Bronchial epithelial cell (primary cell): Measurements from ENCODE around the gene UBASH3B. TPM values are rescaled to one million over a fixed set of nuclear protein-coding genes. Genes with fewer than 3 reads are reported as not detected.

Source experiments
- DNase-seq: peaks from one replicate; pipeline ENCODE4 v3.0.0-alpha.2; 2010; ENCODE audit warnings: low read depth
- FAIRE-seq: peaks from 2 replicates; lab custom pipeline; 2011; peaks lifted over from hg19 to GRCh38; lab: Jason Lieb, UNC
- H3K27me3 ChIP-seq: 2 replicates; pipeline ENCODE4 v1.5.1; 2011; ENCODE audit warnings: low read length; ENCODE audit not compliant: control insufficient read depth, insufficient read depth
- H3K36me3 ChIP-seq: 2 replicates; pipeline ENCODE4 v1.5.1; 2011; ENCODE audit warnings: low read length; ENCODE audit not compliant: control insufficient read depth, insufficient read depth
- H3K4me3 ChIP-seq: 2 replicates; pipeline ENCODE4 v1.5.1; 2011; ENCODE audit warnings: mild to moderate bottlenecking, low read depth, low read length, control low read depth
- total RNA-seq: library from RNA; depleted of rRNA; stranded (reverse); fragments of >200 nt; gene quantifications from 2 replicates; pipeline ENCODE4 v1.2.1, GENCODE V29; 2014
- TF ChIP-seq, protein P1 (sequence below): IDR thresholded peaks from 2 replicates; pipeline ENCODE4 v1.5.1; 2011; ENCODE audit warnings: mild to moderate bottlenecking, moderate library complexity, low read length, control low read depth, inconsistent platforms; ENCODE audit not compliant: insufficient read depth, severe bottlenecking

Gene UBASH3B
- total RNA-seq, 1 donor from 2014 or later: 10.0 TPM

DNA sequence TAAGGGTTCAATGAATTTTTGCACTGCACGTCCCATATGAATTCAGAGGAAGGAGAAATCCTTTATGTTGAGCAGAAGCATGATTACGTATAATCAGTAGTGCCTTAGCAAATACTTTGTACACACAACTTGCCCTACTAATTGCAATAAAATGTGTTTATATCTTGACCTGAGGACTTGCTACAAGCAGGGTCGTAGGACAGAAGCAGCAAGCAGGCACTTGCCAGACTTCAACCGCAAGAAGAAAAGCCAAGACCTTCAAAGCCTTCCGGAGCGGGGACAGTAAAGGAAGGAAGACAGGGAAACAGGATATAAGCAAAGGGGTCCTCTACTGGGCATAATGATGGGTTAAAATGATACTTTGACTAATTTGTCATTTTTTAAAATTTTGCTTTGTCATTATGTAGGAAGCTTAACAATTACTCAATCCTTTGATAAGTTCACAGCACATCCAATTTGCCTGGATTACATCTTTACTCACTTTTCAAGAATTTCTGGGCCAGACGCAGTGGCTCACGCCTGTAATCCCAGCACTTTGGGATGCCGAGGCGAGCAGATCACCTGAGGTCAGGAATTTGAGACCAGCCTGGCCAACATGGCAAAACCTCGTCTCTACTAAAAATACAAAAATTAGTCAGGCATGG is 23.2 kb upstream of the UBASH3B start:
- H3K36me3 ChIP-seq: no peaks in the 10 kb centered on the region
- H3K27me3 ChIP-seq: no peaks in the 10 kb centered on the region
- no peak for FAIRE-seq
- TF ChIP-seq, protein P1, sequence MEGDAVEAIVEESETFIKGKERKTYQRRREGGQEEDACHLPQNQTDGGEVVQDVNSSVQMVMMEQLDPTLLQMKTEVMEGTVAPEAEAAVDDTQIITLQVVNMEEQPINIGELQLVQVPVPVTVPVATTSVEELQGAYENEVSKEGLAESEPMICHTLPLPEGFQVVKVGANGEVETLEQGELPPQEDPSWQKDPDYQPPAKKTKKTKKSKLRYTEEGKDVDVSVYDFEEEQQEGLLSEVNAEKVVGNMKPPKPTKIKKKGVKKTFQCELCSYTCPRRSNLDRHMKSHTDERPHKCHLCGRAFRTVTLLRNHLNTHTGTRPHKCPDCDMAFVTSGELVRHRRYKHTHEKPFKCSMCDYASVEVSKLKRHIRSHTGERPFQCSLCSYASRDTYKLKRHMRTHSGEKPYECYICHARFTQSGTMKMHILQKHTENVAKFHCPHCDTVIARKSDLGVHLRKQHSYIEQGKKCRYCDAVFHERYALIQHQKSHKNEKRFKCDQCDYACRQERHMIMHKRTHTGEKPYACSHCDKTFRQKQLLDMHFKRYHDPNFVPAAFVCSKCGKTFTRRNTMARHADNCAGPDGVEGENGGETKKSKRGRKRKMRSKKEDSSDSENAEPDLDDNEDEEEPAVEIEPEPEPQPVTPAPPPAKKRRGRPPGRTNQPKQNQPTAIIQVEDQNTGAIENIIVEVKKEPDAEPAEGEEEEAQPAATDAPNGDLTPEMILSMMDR: no peak
- H3K4me3 ChIP-seq: no peak overlapping the region
- DNase-seq: peak; percentile 88

DNA sequence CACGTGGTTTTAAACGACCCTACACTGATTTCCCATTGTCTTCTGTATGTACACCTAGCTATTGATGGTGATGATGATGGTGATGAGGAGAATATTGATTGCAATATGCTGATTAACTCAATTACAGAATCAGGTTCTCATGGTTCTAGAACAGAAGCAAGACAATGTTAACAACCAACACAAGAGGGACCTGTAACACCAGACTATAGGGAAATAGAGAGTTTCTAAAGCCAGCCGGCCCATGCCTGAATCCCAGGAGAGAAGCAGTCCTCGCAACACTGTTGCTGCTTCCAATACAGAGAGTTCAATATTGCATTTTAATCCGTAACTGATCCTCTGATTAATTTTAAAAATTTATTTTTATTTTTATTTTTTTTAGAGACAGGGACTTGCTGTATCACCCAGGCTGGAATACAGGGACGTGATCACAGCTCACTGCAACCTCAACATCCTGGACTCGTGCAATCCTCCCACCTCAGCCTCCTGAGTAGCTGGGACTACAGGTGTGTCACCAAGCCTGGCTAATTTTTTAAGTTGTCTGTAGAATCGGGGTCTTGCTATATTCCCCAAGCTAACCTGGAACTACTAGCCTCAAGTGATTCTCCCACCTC is 22.2 kb upstream of the UBASH3B start:
- no peak for FAIRE-seq
- TF ChIP-seq, protein P1: peak; percentile 44
- peak; percentile 58 for DNase-seq
- H3K36me3 ChIP-seq: no peaks in the 10 kb centered on the region
- no peak overlapping the region for H3K4me3 ChIP-seq
- no peaks in the 10 kb centered on the region for H3K27me3 ChIP-seq

GRCh38 chr11:122634501-122634900 is 21.0 kb upstream of the UBASH3B start:
- TF ChIP-seq, protein P1: no peak
- FAIRE-seq (no peak), DNase-seq (no peak)
- Histone ChIP-seq H3K27me3 (no peaks in the 10 kb centered on the region), H3K36me3 (no peaks in the 10 kb centered on the region), H3K4me3 (no peak overlapping the region)

- Histone ChIP-seq H3K4me3 (no peak overlapping the region), H3K27me3 (no peaks in the 10 kb centered on the region), H3K36me3 (no peaks in the 10 kb centered on the region)
- TF ChIP-seq, protein P1: no peak
- DNase-seq (no peak), FAIRE-seq (no peak)
These were observed 18.0 kb upstream of the UBASH3B start for GRCh38 chr11:122637541-122637940.

DNA sequence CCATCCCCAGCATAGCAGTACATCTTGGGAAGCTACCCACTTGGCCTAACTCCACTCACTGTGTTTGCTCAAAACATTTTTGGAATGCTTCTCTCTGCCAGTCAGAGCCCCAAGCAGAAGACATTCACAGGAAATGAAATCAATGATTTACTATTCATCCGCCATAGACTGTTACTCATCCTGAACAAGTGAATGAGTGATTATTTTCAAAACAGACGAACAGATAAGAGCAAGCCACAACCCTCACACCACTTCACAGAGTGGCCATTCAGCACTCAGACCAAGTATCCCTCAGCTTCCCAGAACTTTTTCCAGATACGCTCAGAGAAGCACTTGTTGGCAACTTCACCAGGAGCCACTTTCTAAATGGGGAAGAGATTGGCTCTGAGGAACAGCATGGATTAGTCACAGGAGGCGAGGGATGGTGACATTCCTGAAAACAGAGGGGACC is 13.0 kb upstream of the UBASH3B start:
- FAIRE-seq: no peak
- TF ChIP-seq, protein P1: no peak
- DNase-seq: peak; percentile 91
- Histone ChIP-seq H3K36me3 (no peaks in the 10 kb centered on the region), H3K27me3 (no peaks in the 10 kb centered on the region), H3K4me3 (no peak overlapping the region)
